ENCODE data around the gene SEMA4F.

DNA sequence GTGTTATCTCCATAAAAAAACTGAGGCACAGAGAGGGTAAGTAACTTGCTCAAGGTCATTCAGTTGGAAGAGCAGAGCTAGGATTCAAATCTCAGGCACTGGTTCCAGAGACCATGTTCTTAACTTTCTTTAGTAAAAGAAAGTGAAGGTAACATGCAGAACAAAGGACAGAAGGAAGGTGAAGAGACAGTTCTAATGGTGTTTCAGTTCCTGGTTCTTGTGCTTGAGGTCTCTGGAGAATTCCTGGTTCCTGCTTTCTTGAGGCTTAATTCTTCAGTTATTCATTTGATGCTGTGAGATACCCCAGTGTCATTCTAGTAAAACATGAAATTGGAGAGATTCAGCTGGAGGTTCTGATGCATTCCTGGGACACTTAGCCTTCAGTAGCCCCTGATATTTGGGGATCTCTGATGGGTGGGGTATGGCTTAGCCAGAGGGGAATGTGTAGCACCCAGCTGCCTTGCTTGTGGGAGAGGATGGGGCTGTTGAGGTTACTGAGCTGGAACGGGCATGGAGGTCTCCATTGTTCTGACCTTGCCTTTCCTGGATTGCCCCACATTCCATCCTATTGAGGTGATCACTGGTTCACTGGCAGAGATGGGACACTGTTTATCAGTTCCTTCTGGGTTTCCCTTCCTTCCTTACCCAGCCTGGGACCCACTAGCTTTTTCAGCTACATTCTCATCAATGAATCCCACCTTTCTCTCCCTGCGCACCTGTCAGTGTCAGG lies 46.8 kb downstream of the SEMA4F start:
- TF ChIP-seq, protein P1, sequence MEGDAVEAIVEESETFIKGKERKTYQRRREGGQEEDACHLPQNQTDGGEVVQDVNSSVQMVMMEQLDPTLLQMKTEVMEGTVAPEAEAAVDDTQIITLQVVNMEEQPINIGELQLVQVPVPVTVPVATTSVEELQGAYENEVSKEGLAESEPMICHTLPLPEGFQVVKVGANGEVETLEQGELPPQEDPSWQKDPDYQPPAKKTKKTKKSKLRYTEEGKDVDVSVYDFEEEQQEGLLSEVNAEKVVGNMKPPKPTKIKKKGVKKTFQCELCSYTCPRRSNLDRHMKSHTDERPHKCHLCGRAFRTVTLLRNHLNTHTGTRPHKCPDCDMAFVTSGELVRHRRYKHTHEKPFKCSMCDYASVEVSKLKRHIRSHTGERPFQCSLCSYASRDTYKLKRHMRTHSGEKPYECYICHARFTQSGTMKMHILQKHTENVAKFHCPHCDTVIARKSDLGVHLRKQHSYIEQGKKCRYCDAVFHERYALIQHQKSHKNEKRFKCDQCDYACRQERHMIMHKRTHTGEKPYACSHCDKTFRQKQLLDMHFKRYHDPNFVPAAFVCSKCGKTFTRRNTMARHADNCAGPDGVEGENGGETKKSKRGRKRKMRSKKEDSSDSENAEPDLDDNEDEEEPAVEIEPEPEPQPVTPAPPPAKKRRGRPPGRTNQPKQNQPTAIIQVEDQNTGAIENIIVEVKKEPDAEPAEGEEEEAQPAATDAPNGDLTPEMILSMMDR (IDR thresholded peaks at IDR 0.05), result no peak
- no peak for TF ChIP-seq POLR2A (IDR thresholded peaks at IDR 0.05)

Data from uterus (tissue), 2 donors.